Myocyte (in vitro differentiated cells): Measurements from ENCODE around the gene S100G. TPM values are rescaled to one million over a fixed set of nuclear protein-coding genes. Genes with fewer than 3 reads are reported as not detected.

Experiments
- microRNA counts: library from miRNA; unstranded; fragments of <30 nt; microRNA quantifications from one replicate; lab custom pipeline; 2016
- microRNA-seq: library from miRNA; unstranded; fragments of <30 nt; microRNA quantifications from one replicate; pipeline ENCODE4, GENCODE V29; 2016
- total RNA-seq: library from RNA; depleted of rRNA; stranded (reverse); fragments of >200 nt; gene quantifications from 2 replicates; pipeline ENCODE4 v1.2.3, GENCODE V29; 2014

The S100G gene
- total RNA-seq, 1 donor from 2014 or later = not detected

MicroRNAs within 50 kb of the gene (microRNA counts, 767-probe panel; counts per million panel counts)
- microRNA hsa-miR-548am-3p (lab: Ali Mortazavi, UCI) = not detected

Small RNAs within 50 kb of the gene (microRNA-seq; reads per million reads assigned to microRNA genes)
- not detected for gene MIR548AM

Other genes starting within 250 kb of the S100G start
- 4.8 and 5.7 TPM in 2 replicates for gene CTPS2, start 62.5 kb downstream of the S100G start, total RNA-seq
- gene SYAP1, start 69.5 kb downstream of the S100G start, total RNA-seq = 15.6 and 18.5 TPM in 2 replicates
- gene TXLNG, start 136.3 kb downstream of the S100G start, total RNA-seq = 5.8 and 6.3 TPM in 2 replicates
- 87.1 and 96.9 TPM in 2 replicates for gene RBBP7, start 220.2 kb downstream of the S100G start, total RNA-seq